Activated CD8-positive, alpha-beta memory T cell treated with anti-CD3 and anti-CD28 coated beads for 36 hours (primary cell): ENCODE measurements around the gene NT5C1A. TPM values are rescaled to one million over a fixed set of nuclear protein-coding genes. Genes with fewer than 3 reads are reported as not detected.

Source experiments
- total RNA-seq, 2 experiments: library from RNA; stranded (reverse); gene quantifications; one replicate each; pipeline ENCODE4 v1.2.3, GENCODE V29; 2021

The NT5C1A gene
- total RNA-seq, 2 experiments from 2014 or later, result not detected

Other genes with a start within 250 kb of the NT5C1A start
- under 1 TPM in 1 of 2 experiments, not detected in 1; 0.13 TPM for gene BMP8A, start 180.5 kb downstream of the NT5C1A start, total RNA-seq
- gene PABPC4, start 95.3 kb downstream of the NT5C1A start, total RNA-seq, result 100 to 1,000 TPM; 419 to 435 TPM
- gene HEYL, start 32.5 kb downstream of the NT5C1A start, total RNA-seq, result under 1 TPM in 1 of 2 experiments, not detected in 1; 0.08 TPM
- under 1 TPM; 0.74 to 0.75 TPM for gene HPCAL4, start 19.3 kb upstream of the NT5C1A start, total RNA-seq
- gene PPIE, start 66.8 kb upstream of the NT5C1A start, total RNA-seq, result 10 to 100 TPM; 62.9 to 66.0 TPM
- 1 to 10 TPM; 2.8 to 3.4 TPM for gene OXCT2, start 99.2 kb upstream of the NT5C1A start, total RNA-seq
- under 1 TPM; 0.91 to 0.94 TPM for gene BMP8B, start 116.8 kb upstream of the NT5C1A start, total RNA-seq
- 10 to 100 TPM; 42.6 to 44.5 TPM for gene TRIT1, start 211.4 kb upstream of the NT5C1A start, total RNA-seq
- gene MYCL, start 229.8 kb upstream of the NT5C1A start, total RNA-seq, result under 1 TPM; 0.08 to 0.17 TPM